Measurements from ENCODE around the gene SIRT5.
A peak's percentile ranks its signal among the peaks of the same experiment; 100 is the strongest.

SIRT5 gene

DNA sequence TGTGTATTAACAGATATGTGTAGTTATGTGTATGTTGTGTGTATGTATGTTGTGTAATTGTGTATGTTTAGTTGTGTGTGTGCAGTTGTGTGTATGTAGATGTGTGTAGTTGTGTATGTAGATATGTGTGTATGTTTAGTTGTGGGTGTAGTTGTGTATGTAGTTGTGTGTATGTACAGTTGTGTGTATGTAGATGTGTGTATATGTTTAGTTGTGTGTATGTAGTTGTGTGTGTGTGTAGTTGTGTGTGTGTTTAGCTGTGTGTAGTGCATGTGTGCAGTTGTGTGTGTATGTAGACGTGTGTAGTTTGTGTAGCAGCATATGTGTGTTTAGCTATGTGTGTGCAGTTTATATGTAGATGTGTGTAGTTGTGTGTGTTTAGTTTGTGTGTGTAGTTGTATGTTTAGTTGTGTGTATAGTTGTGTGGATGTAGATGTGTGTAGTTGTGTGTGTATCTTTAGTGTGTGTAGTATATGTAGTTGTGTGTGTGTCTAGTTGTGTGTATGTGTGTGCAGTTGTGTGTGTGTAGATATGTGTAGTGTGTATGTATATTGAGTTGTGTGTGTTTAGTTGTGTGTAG lies 16.3 kb downstream of the SIRT5 start:
- DNase-seq: no peak

DNA sequence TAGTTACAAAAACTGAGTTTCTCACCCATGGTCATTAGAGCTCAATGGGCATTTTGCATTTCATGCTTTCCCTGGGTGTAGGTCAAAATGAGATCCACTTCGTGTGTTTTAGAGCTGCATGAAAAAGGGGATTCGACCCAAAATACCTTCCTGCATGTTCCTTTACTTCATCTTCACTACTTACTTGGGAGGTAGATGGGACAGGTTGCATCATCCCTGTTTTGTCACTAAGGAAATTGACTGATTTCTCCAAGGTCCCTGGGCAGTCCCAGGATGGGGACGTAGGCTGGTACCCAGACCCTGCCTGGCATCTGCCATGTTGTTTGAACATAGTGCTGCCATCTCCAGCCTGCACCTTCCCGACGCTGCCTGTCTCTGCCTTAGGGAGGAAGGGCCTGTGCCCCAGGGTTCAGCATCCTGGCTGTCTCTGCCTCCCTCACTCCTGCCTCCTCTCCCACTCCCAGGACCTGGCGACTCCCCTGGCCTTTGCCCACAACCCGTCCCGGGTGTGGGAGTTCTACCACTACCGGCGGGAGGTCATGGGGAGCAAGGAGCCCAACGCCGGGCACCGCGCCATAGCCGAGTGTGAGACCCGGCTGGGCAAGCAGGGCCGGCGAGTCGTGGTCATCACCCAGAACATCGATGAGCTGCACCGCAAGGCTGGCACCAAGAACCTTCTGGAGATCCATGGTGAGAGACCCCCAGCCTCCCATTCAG lies 17.0 kb downstream of the SIRT5 start:
- DNase-seq: no peak

DNA sequence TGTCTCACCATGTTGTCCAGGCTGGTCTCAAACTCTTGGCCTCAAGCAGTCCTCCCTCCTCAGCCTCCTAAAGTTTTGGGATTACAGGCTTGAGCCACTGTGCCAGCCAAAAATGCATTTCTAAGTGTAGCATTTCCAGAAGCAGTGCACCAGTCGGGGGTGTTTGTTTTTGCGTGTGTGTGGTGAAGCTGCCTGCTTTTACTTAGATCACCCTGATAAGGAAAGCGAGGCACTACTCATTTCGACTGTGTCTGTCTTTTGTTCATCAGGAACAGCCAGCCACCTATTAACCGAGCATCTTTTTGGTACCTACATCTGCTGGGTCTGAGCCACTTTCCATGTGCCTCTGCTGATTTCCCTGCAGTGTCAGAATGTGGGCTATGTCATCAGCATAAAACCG lies 18.7 kb downstream of the SIRT5 start:
- DNase-seq: no peak

DNA sequence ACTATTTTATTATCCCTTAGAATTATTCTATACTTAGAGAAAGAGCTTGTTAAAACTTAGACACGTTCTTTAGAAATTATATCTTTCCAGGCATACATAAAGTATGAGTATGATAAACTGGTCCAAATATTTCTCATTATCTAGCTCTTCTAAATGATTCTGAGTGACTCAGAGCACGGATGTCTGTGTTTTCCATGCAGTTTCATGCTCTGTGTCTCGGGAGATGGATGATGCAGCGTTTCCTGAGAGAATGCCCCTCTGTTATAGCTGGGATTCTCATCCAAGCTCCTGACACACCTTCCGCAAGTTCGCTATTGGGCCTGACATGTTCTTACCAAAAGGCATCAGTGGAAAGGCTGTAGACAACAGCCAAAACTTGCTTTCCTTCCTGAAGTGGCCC lies 19.3 kb downstream of the SIRT5 start:
- no peak for DNase-seq

DNA sequence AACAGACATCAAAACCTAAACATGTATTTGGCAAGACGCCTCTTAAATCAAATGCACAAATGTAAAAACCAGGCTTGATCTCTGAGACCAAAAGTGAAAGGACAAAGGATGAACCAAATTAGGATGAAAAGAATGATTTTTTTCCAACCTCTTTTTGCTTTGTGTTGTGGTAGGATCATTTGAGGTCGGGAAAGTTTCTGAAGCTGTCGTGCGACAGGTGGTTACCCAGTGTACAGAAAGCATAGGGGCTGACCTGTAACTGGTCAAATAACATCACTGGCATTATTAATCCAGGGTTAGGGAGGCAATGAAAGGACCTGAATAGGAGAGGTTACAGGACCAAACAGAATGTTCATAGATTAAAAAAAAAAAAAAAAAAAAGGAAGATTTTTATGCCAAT lies 22.7 kb downstream of the SIRT5 start:
- no peak for DNase-seq

DNA sequence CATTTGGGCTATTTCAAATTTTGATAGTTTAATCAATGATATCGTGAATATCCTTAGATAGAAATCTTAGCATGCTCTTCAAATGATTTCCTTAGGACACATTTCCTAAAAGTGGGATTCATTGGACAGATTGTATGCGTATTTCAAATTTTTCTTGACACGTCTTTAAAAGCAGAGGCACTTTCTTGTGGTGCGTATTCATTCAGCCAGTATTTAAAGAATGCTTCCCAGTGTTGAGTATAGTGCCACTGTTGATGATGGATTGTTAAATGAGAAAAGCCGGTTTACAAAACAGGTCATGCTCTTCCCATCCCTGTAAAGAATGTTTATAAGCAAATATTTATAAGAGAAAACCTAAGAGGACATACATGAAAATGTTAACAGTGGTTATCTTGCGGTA lies 25.6 kb downstream of the SIRT5 start:
- DNase-seq: no peak

DNA sequence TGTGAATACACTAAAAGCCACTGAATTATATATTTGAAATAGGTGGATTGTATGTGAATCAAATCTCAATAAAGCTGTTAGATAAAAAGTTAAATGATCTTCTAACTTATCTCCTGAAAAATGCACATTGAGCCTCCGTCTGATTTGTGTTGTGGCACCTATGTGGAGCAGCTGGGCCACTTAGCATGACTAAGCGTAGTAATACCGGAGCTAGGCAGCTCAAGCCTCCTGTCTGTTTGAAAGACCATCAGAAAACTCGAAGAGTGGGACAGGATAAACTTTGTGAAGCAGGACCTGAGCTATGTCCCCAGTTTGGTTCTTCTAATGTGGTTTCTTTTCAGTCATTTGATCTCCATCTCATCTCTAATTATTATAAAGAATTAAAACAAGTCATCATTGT lies 29.7 kb downstream of the SIRT5 start:
- DNase-seq: no peak

DNA sequence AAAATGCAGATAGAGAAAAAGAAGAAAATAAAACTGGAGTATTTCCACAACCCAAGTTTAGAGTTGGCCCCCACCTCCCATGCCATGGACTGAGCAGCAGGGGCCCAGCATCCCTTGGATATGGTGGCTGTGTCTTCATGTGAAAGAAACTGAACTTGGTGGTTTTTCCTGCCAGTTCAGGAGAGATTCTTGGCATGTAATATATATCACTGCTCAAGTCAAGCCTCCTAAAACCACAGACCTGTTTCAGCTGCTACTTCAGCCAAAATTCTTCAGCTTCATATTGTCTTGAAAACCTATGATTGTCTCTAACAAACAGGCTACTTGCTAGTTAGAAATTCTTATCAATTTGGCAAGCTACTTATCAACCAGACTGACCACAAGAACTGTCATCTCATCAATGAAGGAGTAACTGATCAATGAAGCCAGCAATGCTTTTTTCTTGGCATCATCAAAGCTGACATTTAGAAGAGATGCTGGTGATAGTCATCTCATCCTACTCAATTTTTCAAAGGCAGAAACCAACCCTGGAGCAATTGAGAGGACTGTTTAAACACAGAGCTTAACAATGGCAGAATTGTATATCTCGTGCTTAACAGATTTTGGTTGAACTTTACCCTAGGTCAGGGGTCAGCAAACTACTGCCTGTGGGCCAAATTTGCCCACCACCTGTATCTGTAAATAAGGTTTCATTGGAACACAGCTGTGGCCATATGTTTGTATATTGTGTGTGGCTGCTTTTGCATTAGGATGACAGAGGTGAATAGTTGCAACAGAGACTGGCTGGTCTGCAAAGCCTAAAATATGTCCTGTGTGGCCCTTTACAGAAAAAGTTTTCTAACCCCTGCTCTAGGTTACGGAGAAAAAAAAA lies 30.4 kb downstream of the SIRT5 start:
- no peak for DNase-seq

DNA sequence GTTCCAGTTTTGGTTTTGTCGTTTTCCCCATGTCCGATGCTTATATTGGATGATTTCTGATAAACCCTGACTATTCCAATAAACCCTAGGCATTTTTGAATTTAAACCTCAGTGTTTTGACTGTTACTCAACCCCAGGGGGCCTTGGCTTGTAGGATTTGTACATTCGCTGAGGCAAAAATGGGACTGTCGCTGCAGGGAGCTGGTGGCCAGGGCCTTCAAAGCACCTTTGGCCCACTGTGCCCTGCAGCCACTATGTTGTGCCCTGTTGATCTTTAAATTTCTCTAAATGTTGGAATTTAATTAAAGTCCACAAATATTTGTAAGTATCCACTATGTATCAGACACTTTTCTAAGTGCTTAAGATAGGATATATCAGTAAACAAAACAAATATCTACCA lies 31.2 kb downstream of the SIRT5 start:
- DNase-seq: no peak

DNA sequence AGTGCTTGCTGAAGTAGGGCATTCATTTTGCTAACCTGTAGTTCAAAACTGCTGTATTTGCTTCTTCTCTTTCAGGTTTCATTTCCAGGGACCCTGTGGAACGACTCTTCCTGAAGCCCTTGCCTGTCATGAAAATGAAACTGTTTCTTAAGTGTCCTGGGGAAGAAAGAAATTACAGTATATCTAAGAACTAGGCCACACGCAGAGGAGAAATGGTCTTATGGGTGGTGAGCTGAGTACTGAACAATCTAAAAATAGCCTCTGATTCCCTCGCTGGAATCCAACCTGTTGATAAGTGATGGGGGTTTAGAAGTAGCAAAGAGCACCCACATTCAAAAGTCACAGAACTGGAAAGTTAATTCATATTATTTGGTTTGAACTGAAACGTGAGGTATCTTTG lies 37.3 kb downstream of the SIRT5 start:
- DNase-seq: peak in 1 of 2 donors; percentile 16

DNA sequence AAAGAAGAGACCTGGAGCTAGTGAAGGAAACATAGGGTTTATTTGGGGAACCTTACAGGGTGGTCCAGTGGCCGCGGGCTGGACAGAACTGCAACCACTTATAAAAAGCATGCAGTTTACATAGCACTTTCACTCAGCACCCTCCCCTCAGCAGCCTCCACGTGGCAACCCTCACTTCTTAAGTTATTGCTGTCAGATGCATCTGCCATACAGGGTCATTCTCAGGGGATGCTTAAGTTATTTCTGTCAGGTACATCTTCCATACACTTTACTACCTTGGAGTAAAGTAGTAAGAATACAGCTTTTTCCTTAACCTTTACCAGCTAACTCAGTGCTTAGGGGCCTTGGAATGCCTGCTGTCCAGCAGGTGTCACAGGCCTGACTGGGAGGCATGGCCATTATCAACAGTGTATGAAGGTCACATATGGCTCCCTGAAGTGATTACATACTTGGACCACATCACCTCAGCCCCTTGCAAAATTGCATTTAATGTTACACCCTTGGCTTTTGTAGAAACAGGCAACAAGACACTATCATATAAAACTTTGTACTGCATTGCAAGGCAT lies 38.7 kb downstream of the SIRT5 start:
- no peak for DNase-seq

DNA sequence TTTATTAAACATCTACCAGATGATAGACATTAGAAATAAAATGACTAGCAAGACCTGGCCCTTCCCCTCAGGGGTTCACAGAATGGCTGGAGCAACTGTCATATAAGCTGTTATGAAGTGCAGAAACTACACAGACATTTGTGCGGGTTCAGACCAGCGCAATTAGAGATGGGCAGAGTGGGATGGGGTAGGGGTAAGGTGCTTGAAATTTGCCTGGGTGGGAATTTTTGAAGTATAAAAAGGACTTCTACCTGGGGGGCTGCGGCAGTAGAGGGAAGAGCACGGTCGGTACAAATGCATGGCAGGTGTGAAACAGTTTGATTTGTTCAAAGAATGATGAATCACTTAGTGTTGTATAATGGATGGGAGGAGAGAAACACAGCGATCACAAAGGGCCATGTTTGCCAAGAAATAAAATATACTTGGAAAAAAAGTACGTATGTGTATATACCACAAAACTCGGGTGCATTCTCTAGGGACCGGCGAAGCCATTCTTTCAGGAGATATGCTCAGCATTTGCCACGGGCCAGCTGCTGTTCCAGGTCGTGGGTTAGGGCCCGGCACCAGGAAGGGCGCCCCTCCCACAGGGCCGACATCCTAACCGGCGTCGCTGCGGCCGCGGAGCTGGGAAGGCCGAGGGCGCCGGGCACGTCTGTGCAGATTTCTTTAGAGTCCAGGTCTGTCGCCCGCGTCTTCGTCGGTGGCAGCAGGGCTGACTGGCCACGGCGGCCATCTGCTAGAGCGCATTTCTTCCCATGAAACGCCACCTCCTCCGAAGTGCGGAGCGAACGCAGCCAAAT lies 39.9 kb downstream of the SIRT5 start:
- DNase-seq: no peak

DNA sequence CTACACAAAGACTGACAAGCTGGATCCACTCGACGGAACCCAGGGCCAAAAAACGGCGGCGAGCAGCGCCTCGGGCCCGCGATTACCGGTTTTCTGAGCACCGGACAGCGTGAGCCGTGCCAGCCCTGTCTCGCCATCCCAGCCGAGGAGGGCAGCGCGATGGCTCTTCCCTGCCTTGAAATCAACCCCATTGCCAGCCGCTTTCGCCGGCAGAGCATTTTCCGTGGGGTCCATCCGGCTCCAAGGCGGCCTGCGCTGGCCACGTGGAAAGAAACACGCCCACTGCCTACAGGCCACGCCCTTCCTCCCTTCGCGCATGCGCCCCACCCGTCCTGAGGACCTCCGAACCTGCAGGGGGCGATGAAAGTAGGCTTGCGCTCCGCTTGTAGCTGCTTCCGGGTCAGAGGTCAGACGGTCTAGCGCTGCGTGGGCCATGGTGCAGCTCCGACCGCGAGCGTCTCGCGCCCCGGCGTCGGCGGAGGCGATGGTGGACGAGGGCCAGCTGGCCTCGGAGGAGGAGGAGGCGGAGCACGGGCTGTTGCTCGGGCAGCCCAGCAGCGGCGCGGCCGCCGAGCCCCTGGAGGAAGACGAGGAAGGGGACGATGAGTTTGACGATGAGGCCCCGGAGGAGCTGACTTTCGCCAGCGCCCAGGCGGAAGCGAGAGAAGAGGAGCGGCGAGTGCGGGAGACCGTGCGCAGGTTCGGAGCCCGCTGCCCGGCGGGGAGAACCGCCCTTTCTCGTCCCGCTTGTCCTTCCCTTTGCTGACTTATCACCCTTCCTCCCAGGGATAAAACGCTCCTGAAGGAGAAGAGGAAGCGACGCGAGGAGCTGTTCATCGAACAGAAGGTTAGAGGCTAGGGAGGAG lies 40.8 kb downstream of the SIRT5 start, which contains the start of gene NOL7:
NOL7 (plus strand) TSS at position 410 of the 866 bp plus-strand sequence; CDS start at position 434, 24 bp downstream.
- DNase-seq: peak; percentile 97 to 98

DNA sequence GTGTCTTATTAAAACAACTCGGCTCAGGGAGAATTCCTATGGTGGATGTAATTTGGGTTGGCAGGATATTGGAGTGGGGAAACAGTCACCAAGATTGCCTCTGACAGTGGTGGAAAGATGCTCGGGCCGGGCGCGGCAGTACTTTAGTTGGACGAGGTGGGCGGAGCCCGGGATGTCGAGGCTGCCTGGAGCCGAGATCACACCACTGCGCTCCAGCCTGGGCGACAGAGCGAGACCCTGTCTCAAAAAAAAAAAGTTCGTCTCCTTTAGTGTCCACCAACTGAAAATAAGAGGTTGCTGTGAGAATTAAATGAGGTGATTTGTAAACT lies 41.4 kb downstream of the SIRT5 start:
- DNase-seq: peak in 1 of 2 donors; percentile 44

DNA sequence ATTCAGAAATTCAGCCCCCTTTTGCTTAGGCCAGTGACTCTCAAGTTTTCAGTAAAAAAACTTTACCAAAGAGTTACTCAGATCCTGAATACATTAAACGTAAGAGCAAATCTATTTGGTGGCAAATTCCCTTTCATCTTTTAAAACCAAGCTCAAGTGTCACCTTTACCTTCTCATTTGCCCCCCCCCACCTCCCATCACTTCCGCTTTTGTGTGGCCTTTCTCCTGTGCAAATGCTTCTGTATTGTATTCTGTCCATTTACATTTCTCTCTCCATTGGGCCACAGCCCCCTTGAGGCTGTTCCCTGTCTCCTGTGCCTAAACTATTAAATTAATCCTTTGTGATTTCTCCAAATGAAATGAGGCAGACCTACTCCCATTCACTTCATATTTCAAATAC lies 42.7 kb downstream of the SIRT5 start:
- no peak for DNase-seq

DNA sequence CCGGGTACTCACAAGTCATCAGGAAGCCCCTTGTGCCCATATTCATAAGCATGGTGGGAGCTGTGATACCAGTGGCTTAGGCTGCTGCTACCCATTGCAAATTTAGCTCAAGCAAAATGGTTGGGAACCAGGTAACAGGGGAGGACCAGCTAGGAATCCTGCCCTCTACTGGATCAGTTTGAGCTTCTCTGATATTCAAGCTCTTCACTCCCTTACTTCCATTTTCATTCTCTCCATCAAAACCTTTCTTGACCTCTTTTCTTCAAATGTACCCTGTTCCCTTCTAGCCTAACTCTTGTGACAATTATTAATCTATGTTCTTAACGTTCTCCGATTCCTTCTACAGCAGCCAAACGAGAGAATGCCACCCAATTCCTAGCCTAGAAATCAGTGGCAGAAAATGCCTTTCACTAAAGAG lies 50.5 kb downstream of the SIRT5 start:
- peak in 1 of 2 donors; percentile 60 for DNase-seq

DNA sequence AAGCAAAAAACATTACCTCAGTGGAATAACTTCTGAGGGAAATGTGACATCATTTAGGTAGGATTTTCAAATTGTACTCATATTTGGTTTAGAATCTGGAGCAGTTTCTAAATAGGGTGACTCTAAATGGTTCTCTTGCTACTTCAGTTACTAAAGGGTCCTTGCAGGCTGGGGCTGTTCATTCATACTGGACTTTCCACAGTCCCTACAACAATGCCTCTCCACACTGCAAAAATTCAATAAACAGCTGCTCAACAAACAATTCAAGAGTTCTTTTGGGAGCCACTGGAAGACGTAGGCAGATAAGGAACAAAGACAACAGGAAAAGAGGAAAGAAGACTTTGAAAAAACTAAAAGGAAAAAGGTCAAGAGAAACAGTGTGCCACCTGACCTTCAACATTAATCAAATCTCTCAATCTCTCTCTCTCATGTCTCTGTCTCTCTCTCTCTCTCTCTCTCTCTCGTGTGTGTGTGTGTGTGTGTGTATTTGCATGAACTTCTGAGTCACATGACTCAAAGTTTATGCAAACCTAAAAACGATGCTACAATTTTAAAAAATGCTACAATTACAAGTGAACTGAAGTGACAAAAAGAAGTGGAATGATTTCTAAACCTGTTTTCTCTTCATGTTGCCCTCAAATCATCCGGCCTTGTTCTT lies 55.2 kb downstream of the SIRT5 start:
- DNase-seq: no peak

DNA sequence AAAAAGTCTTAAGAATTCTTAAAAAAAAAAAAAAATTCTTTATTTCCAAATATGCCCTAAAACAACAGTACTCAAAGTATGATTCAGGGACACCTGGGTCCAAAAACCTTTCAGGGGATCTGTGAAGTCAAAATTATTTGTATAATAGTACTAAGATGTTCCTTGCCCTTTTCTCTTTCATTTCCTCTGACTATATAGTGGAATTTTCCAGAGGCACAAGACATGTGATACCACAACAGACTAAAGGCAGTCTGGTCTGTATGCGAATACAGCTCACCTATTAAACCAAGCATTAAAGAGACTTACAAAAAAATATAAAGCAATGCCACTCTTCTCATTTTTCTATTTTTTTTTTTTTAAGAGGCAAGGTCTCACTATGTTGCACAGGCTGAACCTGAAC lies 56.1 kb downstream of the SIRT5 start:
- no peak for DNase-seq

DNA sequence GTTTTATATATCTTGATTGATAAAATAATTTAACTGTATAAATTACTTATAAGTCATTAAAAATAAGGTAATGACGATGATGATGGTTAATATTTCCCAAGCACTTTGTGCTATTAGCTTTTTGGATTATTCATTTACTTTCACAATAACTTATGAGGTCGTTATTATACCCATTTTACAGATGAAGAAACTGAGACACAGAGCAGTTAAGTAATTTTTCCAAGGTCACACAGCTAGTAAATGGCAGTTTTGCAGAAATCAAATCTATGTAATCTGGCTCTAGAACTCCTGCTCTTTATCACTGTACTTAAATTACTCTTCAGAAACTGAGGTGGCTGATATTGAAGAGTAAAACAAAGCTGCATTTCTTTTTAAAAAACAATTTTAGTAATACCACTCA lies 58.9 kb downstream of the SIRT5 start:
- no peak for DNase-seq

DNA sequence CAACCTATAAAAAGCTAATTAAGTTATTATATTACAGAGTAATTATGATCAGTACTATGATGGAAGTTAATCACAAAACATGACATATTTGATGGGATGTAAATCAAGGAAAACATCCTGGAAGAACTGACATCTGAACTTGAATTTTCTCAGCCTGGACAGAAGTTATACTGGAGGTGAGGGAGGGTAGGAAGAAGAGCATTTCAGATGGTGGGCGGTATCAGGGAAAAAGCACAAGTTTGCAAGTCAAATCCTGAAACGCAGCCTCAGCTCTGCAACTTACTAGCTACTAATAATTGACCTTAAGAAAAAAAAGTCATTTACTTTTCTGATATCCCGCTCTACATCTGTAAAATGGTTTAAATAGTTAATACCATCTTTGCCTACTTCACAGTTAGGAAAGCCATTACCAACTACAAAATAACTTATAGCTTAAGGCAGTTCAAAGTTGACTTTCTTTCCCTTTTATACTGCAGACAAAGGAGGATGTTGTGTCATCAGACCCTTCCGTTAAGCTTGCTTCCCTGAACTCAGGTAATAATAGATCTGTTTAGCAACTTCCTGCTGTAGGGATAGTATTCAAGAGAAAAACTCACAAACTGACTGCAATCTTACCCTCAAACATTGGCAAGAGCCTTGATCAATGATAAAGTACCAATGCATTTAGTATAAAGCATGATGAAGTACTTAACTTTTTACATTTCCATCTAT lies 61.7 kb downstream of the SIRT5 start:
- peak in 1 of 2 donors; percentile 22 for DNase-seq

DNA sequence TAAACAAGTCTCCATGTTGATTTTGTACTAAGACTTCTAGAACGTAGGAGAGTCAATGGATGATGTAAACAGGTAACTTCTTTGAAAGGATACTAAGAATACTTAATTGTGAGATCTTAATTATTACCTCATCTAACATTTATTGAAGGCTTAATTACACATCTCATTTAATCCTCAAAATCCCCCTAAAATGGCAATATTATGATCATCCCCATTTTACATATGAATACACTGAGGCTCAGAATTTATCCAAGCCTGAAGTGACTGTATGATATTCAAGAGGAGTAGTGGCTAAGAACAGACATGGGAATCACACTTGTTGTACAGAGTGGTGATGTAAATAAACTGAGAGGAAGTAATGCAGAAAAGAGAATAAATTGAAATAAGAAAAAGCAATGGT lies 63.6 kb downstream of the SIRT5 start:
- DNase-seq: no peak
